ENCODE results near the gene TPI1.

DNA sequence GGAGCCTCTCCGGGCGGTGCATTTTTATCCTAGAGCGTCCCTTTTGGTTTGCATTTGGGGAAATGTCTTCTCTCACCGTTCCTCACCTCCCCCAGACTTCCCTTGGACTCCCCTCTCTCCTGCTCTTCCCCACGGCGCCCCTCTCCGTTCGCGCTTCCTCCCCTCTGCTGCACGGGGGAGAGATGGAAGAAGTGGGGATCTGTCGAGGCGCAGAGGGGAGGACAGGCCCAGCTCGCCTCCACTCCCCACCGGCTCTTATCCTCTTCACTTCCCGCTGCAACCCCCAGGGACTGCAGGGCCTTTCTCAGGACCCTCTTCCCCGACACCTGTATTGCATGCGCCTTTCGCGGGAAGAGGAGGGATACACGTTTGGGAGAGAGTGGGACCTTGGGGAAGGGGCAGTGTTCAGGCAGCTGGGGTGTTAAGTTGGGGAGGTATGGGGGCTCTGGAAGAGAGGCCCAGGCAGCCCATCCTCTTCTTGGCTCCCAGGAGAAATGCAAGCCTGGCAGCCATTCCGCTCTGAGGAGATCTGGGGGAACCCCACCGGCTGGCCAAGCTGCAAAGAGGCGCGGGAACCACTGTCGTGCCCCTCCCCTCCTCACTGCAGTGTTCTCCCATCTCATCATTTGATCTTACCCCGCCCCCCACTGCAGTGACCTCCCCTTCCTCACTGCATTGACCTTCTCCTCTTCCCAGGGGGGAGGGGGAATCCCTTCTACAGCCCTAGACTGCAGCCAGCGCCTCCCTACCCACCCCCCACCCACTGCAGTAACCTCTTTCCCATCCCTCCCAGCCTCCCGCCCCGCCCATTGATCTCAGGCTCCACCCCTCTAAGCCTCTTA, 47.8 kb downstream of the TPI1 start:
- TF ChIP-seq, protein P1, sequence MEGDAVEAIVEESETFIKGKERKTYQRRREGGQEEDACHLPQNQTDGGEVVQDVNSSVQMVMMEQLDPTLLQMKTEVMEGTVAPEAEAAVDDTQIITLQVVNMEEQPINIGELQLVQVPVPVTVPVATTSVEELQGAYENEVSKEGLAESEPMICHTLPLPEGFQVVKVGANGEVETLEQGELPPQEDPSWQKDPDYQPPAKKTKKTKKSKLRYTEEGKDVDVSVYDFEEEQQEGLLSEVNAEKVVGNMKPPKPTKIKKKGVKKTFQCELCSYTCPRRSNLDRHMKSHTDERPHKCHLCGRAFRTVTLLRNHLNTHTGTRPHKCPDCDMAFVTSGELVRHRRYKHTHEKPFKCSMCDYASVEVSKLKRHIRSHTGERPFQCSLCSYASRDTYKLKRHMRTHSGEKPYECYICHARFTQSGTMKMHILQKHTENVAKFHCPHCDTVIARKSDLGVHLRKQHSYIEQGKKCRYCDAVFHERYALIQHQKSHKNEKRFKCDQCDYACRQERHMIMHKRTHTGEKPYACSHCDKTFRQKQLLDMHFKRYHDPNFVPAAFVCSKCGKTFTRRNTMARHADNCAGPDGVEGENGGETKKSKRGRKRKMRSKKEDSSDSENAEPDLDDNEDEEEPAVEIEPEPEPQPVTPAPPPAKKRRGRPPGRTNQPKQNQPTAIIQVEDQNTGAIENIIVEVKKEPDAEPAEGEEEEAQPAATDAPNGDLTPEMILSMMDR (IDR thresholded peaks at IDR 0.05) = no peak
- TF ChIP-seq POLR2A (IDR thresholded peaks at IDR 0.05) = no peak
- TF ChIP-seq POLR2AphosphoS5 (IDR thresholded peaks at IDR 0.05; ENCODE audit: insufficient read depth in 1 of 2, low read depth in 1 of 2) = no peak

Data from vagina (tissue), 2 donors.